ENCODE results near the gene EPHA7. TPM values are rescaled to one million over a fixed set of nuclear protein-coding genes. Genes with fewer than 3 reads are reported as not detected.

EPHA7 gene
- total RNA-seq, 1 experiment from 2014 or later: not detected

GRCh38 chr6:93259332-93259731, 160.0 kb downstream of the EPHA7 start:
- ChIA-PET CTCF (no interaction called here), POLR2A (no interaction called here)
- DNase-seq: no peak
- Histone ChIP-seq H3K9me3 (no peaks in the 10 kb centered on the region), H3K4me1 (no peaks in the 10 kb centered on the region), H3K36me3 (ENCODE audit: control insufficient read depth, insufficient read depth, low read length) (no peaks in the 10 kb centered on the region), H3K27me3 (replicated peaks; ENCODE audit: control insufficient read depth, insufficient read depth, low read length) (no peaks in the 10 kb centered on the region), H3K4me3 (ENCODE audit: low read depth, low read length) (no peak overlapping the region)
- intact Hi-C loops (cut with micrococcal nuclease; ENCODE audit: unreplicated experiment): no loop called here
- Mint-ChIP-seq H3K27me3 (ENCODE audit: insufficient read depth, unreplicated experiment) (no peaks in the 10 kb centered on the region), H3K9me3 (ENCODE audit: unreplicated experiment) (no peaks in the 10 kb centered on the region), H3K4me1 (ENCODE audit: low read depth, unreplicated experiment) (no peaks in the 10 kb centered on the region), H3K4me3 (ENCODE audit: unreplicated experiment) (no peak overlapping the region), H3K36me3 (ENCODE audit: insufficient read depth, unreplicated experiment) (no peaks in the 10 kb centered on the region), H3K27ac (ENCODE audit: unreplicated experiment) (no peak overlapping the region)
- TF ChIP-seq CTCF (IDR thresholded peaks at IDR 0.05; ENCODE audit: insufficient read depth in 1 of 2, low read depth in 1 of 2, low read length in 1 of 2, severe bottlenecking in 1 of 2, unreplicated experiment in 1 of 2): no peak
- no TSS peak for BruUV-seq (replicated peaks)

GRCh38 chr6:93252930-93253329, 166.4 kb downstream of the EPHA7 start:
- H3K9me3 Mint-ChIP-seq (ENCODE audit: unreplicated experiment): no peaks in the 10 kb centered on the region
- H3K27ac Mint-ChIP-seq (ENCODE audit: unreplicated experiment): no peak overlapping the region
- no peak overlapping the region for H3K4me3 ChIP-seq (ENCODE audit: low read depth, low read length)
- DNase-seq: no peak
- intact Hi-C loops (cut with micrococcal nuclease; ENCODE audit: unreplicated experiment): no loop called here
- TF ChIP-seq CTCF (IDR thresholded peaks at IDR 0.05; ENCODE audit: insufficient read depth in 1 of 2, low read depth in 1 of 2, low read length in 1 of 2, severe bottlenecking in 1 of 2, unreplicated experiment in 1 of 2): no peak
- no peaks in the 10 kb centered on the region for H3K4me1 Mint-ChIP-seq (ENCODE audit: low read depth, unreplicated experiment)
- H3K4me3 Mint-ChIP-seq (ENCODE audit: unreplicated experiment): no peak overlapping the region
- ChIA-PET CTCF (no interaction called here), POLR2A (no interaction called here)
- no peaks in the 10 kb centered on the region for H3K9me3 ChIP-seq
- no TSS peak for BruUV-seq (replicated peaks)
- no peaks in the 10 kb centered on the region for H3K36me3 Mint-ChIP-seq (ENCODE audit: insufficient read depth, unreplicated experiment)
- H3K27me3 Mint-ChIP-seq (ENCODE audit: insufficient read depth, unreplicated experiment): no peaks in the 10 kb centered on the region
- H3K36me3 ChIP-seq (ENCODE audit: control insufficient read depth, insufficient read depth, low read length): no peaks in the 10 kb centered on the region
- no peaks in the 10 kb centered on the region for H3K4me1 ChIP-seq
- no peaks in the 10 kb centered on the region for H3K27me3 ChIP-seq (replicated peaks; ENCODE audit: control insufficient read depth, insufficient read depth, low read length)

GRCh38 chr6:93248631-93249030, 170.7 kb downstream of the EPHA7 start:
- no peaks in the 10 kb centered on the region for H3K36me3 ChIP-seq (ENCODE audit: control insufficient read depth, insufficient read depth, low read length)
- ChIA-PET POLR2A (no interaction called here), CTCF (no interaction called here)
- no TSS peak for BruUV-seq (replicated peaks)
- H3K27me3 ChIP-seq (replicated peaks; ENCODE audit: control insufficient read depth, insufficient read depth, low read length): no peaks in the 10 kb centered on the region
- Mint-ChIP-seq H3K27ac (ENCODE audit: unreplicated experiment) (no peak overlapping the region), H3K4me1 (ENCODE audit: low read depth, unreplicated experiment) (no peaks in the 10 kb centered on the region), H3K36me3 (ENCODE audit: insufficient read depth, unreplicated experiment) (no peaks in the 10 kb centered on the region), H3K27me3 (ENCODE audit: insufficient read depth, unreplicated experiment) (no peaks in the 10 kb centered on the region), H3K9me3 (ENCODE audit: unreplicated experiment) (no peaks in the 10 kb centered on the region), H3K4me3 (ENCODE audit: unreplicated experiment) (no peak overlapping the region)
- no peaks in the 10 kb centered on the region for H3K9me3 ChIP-seq
- TF ChIP-seq CTCF (IDR thresholded peaks at IDR 0.05; ENCODE audit: insufficient read depth in 1 of 2, low read depth in 1 of 2, low read length in 1 of 2, severe bottlenecking in 1 of 2, unreplicated experiment in 1 of 2): no peak
- no peak for DNase-seq
- no peak overlapping the region for H3K4me3 ChIP-seq (ENCODE audit: low read depth, low read length)
- H3K4me1 ChIP-seq: no peaks in the 10 kb centered on the region
- intact Hi-C loops (cut with micrococcal nuclease; ENCODE audit: unreplicated experiment): no loop called here

Measured in Caco-2 (cell line).